HepG2 (cell line): ENCODE results near the gene CR1. TPM values are rescaled to one million over a fixed set of nuclear protein-coding genes. Genes with fewer than 3 reads are reported as not detected.
"Not testable (repeated sequence)": the region's sequence is repeated elsewhere in the genome, so short reads cannot be mapped to it uniquely, and the experiment has no call there.

Experiments used
- ATAC-seq: fragments of 200-7000 bp; cut with Tn5 transposase; 3 replicates; pipeline ENCODE4 v1.9.1; 2020; ENCODE audit warnings: mild to moderate bottlenecking, moderate library complexity
- BruUV-seq: library from RNA; stranded (reverse); fragments of 400-500 nt; replicated peaks from 2 replicates; lab custom pipeline; 2021; lab: Mats Ljungman, UMichigan
- CTCF ChIA-PET: fragments of 300-600 bp; formaldehyde crosslinking; extraction: SDS; loops from one replicate; lab custom pipeline; 2021; ENCODE audit warnings: low total read pairs, inconsistent platforms, low intra/inter-chr PET ratio; lab: Yijun Ruan, JAX
- POLR2A ChIA-PET: fragments of 350-600 bp; sonication (Branson Sonifier 250); formaldehyde crosslinking; loops from one replicate; lab custom pipeline; 2020; ENCODE audit warnings: antibody characterized with exemption, inconsistent platforms; lab: Yijun Ruan, JAX
- DNase-seq: peaks from one replicate; pipeline ENCODE4 v3.0.0-alpha.2; 2015; ENCODE audit warnings: low spot score
- FAIRE-seq: peaks from 3 replicates; lab custom pipeline; 2011; peaks lifted over from hg19 to GRCh38; lab: Jason Lieb, UNC
- H2AFZ ChIP-seq: one replicate; pipeline ENCODE4 v1.6.1; 2011; ENCODE audit warnings: low read length, inconsistent platforms
- H3K27ac ChIP-seq: fragments of 300-600 bp; 3 replicates; pipeline ENCODE4 v1.8.0; 2011; ENCODE audit warnings: mixed run types, mild to moderate bottlenecking, mixed read lengths, low read length, inconsistent platforms; ENCODE audit not compliant: insufficient read depth; ENCODE audit errors: extremely low read length
- H3K27me3 ChIP-seq, 2 experiments: fragments of 200-600 bp in 1 of 2; 2 replicates in 1 of 2; 3 replicates in 1 of 2; pipeline versions ENCODE4 v1.6.0 to v1.8.0; 2011; ENCODE audit warnings: low read length in 2 of 2, mild to moderate bottlenecking in 2 of 2, moderate library complexity in 2 of 2, inconsistent platforms in 1 of 2; ENCODE audit not compliant: insufficient read depth in 2 of 2, control insufficient read depth in 1 of 2
- H3K36me3 ChIP-seq, 2 experiments: fragments of 200-600 bp in 1 of 2; replicated peaks in 1 of 2; 2 replicates in 1 of 2; 3 replicates in 1 of 2; pipeline versions ENCODE4 v1.5.1 to v1.8.0; 2011; ENCODE audit warnings: low read length in 2 of 2, inconsistent platforms in 1 of 2; ENCODE audit not compliant: insufficient read depth in 2 of 2, control insufficient read depth in 1 of 2
- H3K4me1 ChIP-seq: 2 replicates; pipeline ENCODE4 v1.5.1; 2012; ENCODE audit warnings: low read length, inconsistent platforms; ENCODE audit not compliant: insufficient read depth
- H3K4me2 ChIP-seq: 2 replicates; pipeline ENCODE4 v1.6.0; 2011; ENCODE audit warnings: low read depth, low read length, inconsistent platforms
- H3K4me3 ChIP-seq, 3 experiments: fragments of 200-600 bp in 1 of 3; sonication (generic), shearing (Covaris generic) in 1 of 3; replicated peaks in 1 of 3; 2 replicates each; pipeline ENCODE4 v1.5.1; 2011 to 2016; ENCODE audit warnings: low read length in 3 of 3, inconsistent platforms in 2 of 3, low read depth in 2 of 3, mild to moderate bottlenecking in 2 of 3, control low read depth in 1 of 3, mixed read lengths in 1 of 3; ENCODE audit not compliant: insufficient read depth in 1 of 3
- H3K79me2 ChIP-seq: one replicate; pipeline ENCODE4 v1.6.1; 2011; ENCODE audit warnings: low read length, inconsistent platforms; ENCODE audit not compliant: insufficient read depth
- H3K9ac ChIP-seq: 2 replicates; pipeline ENCODE4 v1.6.0; 2011; ENCODE audit warnings: mild to moderate bottlenecking, low read depth, low read length, inconsistent platforms; ENCODE audit not compliant: insufficient read depth
- H3K9me3 ChIP-seq: 2 replicates; pipeline ENCODE4 v1.5.1; 2012; ENCODE audit warnings: mild to moderate bottlenecking, low read length
- H4K20me1 ChIP-seq: 2 replicates; pipeline ENCODE4 v1.6.0; 2011; ENCODE audit warnings: inconsistent platforms, mild to moderate bottlenecking, low read length, moderate library complexity; ENCODE audit not compliant: insufficient read depth
- DMTF1 ChIP-seq: sonication (generic); formaldehyde crosslinking; IDR thresholded peaks from 2 replicates; pipeline ENCODE4 v1.4.0; 2020; ENCODE audit warnings: mild to moderate bottlenecking, missing genetic modification reagents
- DNMT1 ChIP-seq: sonication (generic); formaldehyde crosslinking; IDR thresholded peaks from 2 replicates; pipeline ENCODE4 v1.5.1; 2020; ENCODE audit warnings: mild to moderate bottlenecking, missing genetic modification reagents
- JUN ChIP-seq: sonication (generic); formaldehyde crosslinking; IDR thresholded peaks from 2 replicates; pipeline ENCODE4 v1.4.0; 2020; ENCODE audit warnings: mild to moderate bottlenecking, missing genetic modification reagents
- MATR3 ChIP-seq: sonication (generic); formaldehyde crosslinking; IDR thresholded peaks from 2 replicates; pipeline ENCODE4 v1.4.0; 2020; ENCODE audit warnings: missing genetic modification reagents
- YEATS4 ChIP-seq: sonication (generic); formaldehyde crosslinking; IDR thresholded peaks from 2 replicates; pipeline ENCODE4 v1.4.0; 2020; ENCODE audit warnings: missing genetic modification reagents, borderline replicate concordance
- ZHX1 ChIP-seq: sonication (generic); formaldehyde crosslinking; IDR thresholded peaks from 2 replicates; pipeline ENCODE4 v1.8.1; 2022; ENCODE audit warnings: low read depth, mild to moderate bottlenecking, missing genetic modification reagents
- ZNF17 ChIP-seq: sonication (generic); formaldehyde crosslinking; IDR thresholded peaks from 2 replicates; pipeline ENCODE4 v1.5.0; 2020; ENCODE audit warnings: mild to moderate bottlenecking, missing genetic modification reagents
- ZNF274 ChIP-seq: sonication (generic); formaldehyde crosslinking; IDR thresholded peaks from 2 replicates; pipeline ENCODE4 v1.5.1; 2020; ENCODE audit warnings: mild to moderate bottlenecking, missing genetic modification reagents
- WGBS: methylation state at CpG from one replicate; pipeline ENCODE4 v1.1.6; 2017; ENCODE audit warnings: low lambda C conversion rate; 5-methylcytosine and 5-hydroxymethylcytosine counted together
- in situ Hi-C: cut with HindIII; loops from 2 replicates; pipeline ENCODE4 v1.10.0; 2017; ENCODE audit warnings: low pct_unique_long_range_greater_than_20kb; ENCODE audit not compliant: extremely low pct_ligation_motif_present
- intact Hi-C: fragments of 100-400 bp; cut with micrococcal nuclease; formaldehyde crosslinking; loops from one replicate; pipeline ENCODE4 v1.10.0; 2022; ENCODE audit not compliant: unreplicated experiment
- polyA plus RNA-seq, 8 experiments: library from polyadenylated mRNA; depleted of rRNA in 3 of 8; stranded (reverse) in 7 of 8; unstranded in 1 of 8; fragments of >200 nt; fragmentation: Illumina TruSeq in 4 of 8; extraction: Trizol in 4 of 8; gene quantifications; 2 replicates each; pipeline versions ENCODE4 v1.2.1 to v1.2.3, GENCODE V29; 2011 to 2016; ENCODE audit warnings: low read depth in 4 of 8, missing spikeins in 1 of 8, mixed read lengths in 1 of 8; ENCODE audit not compliant: insufficient read depth in 1 of 8
- total RNA-seq, 5 experiments: library from RNA; depleted of rRNA; stranded (reverse); fragments of >200 nt; fragmentation: Illumina TruSeq; extraction: Trizol; gene quantifications; 2 replicates each; pipeline ENCODE4 v1.2.3, GENCODE V29; 2016; ENCODE audit warnings: low read depth in 1 of 5
- TF ChIP-seq, protein P1 (sequence below): sonication (generic); formaldehyde crosslinking; IDR thresholded peaks from 2 replicates; pipeline ENCODE4 v1.9.0; 2021; ENCODE audit warnings: missing genetic modification reagents, borderline replicate concordance

CR1 gene
- total and polyA plus RNA-seq, 2 of the 13 experiments (the other 11 are each of a cell fraction or from before 2014, with no cell fraction given): not detected

- no peak for TF ChIP-seq DMTF1 (CRISPR knock-in tag)
- TF ChIP-seq JUN: no peak
- no peak for TF ChIP-seq YEATS4 (CRISPR knock-in tag)
- TF ChIP-seq, protein P1, sequence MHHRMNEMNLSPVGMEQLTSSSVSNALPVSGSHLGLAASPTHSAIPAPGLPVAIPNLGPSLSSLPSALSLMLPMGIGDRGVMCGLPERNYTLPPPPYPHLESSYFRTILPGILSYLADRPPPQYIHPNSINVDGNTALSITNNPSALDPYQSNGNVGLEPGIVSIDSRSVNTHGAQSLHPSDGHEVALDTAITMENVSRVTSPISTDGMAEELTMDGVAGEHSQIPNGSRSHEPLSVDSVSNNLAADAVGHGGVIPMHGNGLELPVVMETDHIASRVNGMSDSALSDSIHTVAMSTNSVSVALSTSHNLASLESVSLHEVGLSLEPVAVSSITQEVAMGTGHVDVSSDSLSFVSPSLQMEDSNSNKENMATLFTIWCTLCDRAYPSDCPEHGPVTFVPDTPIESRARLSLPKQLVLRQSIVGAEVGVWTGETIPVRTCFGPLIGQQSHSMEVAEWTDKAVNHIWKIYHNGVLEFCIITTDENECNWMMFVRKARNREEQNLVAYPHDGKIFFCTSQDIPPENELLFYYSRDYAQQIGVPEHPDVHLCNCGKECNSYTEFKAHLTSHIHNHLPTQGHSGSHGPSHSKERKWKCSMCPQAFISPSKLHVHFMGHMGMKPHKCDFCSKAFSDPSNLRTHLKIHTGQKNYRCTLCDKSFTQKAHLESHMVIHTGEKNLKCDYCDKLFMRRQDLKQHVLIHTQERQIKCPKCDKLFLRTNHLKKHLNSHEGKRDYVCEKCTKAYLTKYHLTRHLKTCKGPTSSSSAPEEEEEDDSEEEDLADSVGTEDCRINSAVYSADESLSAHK (CRISPR knock-in tag): no peak
- no peak for TF ChIP-seq ZNF274 (CRISPR knock-in tag)
- TF ChIP-seq ZHX1 (CRISPR knock-in tag): no peak
- TF ChIP-seq ZNF17 (CRISPR knock-in tag): no peak
- no peak for TF ChIP-seq MATR3
- TF ChIP-seq DNMT1: no peak
Observed at GRCh38 chr1:207494171-207494570, 1.8 kb upstream of the CR1 start (continued).

DNA sequence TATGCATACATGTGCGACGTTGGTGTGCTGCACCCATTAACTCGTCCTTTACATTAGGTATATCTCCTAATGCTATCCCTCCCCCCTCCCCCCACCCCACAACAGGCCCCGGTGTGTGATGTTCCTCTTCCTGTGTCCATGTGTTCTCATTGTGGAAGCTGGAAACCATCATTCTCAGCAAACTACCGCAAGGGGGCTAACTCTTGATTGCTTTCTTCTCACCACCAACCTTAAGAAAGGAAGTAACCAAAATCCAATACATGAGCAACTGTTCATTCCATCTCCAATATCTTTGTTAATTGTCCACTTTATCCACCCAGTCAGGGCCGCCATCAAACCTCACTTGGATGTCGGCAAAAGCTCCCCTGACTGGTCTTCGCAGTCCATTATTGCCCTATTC, 676 bp upstream of the CR1 start:
- POLR2A ChIA-PET: not testable (repeated sequence)

More for the DNA sequence above, 676 bp upstream of the CR1 start:
- H3K9ac ChIP-seq, H2AFZ ChIP-seq, H3K9me3 ChIP-seq, DNase-seq, H3K4me3 ChIP-seq, H3K79me2 ChIP-seq, H3K4me2 ChIP-seq, H3K27ac ChIP-seq, CTCF ChIA-PET, H3K4me1 ChIP-seq, FAIRE-seq, in situ Hi-C loops, H3K36me3 ChIP-seq, BruUV-seq, H4K20me1 ChIP-seq, ATAC-seq: not testable (repeated sequence)
- intact Hi-C loops: loop anchor here (5.0 kb wide), 2 partner anchors 88 to 238 kb away; no protein-coding TSS in a partner anchor
- H3K27me3 ChIP-seq: peaks cover 4 to 26% of the 10 kb centered on the region in 2 experiments; a peak in 3 of 5 replicates
- 38% methylated on average over 8 of the region's 8 CpGs for WGBS
